Stimulated activated CD4-positive, alpha-beta T cell treated with anti-CD3 and anti-CD28 coated beads, Interleukin-15, amount 100 ng/mL, for 24 hours (primary cell): Measurements from ENCODE around the gene SQSTM1.

Source experiments
- DNase-seq: peaks from one replicate; pipeline ENCODE4 v3.0.0-alpha.2; 2020

The SQSTM1 gene

DNA sequence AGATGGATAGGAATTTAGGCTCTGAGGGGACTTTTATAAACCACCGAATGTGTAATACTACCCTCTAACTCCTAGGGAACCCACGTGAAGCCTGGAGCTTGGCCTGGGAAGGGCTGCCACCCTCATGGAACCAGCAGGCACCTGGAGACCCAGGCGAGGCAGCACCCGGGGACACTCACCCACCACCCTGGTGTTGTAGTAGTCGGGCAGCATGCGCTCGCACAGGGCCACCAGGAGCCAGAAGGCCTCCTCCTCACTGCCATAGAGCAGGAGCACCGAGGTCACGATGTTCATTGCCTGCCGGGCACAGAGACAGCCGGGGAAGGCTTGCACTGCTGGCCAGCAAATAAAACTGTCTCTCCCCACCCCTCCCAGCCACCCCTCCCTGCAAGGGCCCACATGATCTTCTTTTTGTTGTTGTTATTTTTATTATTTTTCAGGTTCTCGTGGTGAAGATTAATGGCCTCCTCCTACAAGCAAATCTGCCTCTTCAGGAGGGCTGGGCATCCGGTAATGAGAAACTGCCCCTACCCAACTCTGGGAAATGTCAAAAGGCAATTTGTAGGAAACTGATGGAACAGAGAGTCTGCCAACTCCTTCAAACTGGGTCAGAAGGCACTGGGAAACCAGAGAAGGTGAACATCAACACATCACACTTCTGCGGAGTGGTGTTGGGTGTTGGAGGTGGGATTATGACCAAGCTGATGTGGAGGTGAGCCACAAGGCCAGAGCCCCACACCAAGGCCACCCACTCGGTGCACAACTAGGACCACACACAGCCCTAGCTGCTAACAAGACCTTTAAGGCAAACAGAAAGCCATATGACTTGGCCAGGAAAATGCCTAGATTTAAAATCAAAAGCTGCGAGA is 55.3 kb downstream of the SQSTM1 start:
- DNase-seq = no peak

DNA sequence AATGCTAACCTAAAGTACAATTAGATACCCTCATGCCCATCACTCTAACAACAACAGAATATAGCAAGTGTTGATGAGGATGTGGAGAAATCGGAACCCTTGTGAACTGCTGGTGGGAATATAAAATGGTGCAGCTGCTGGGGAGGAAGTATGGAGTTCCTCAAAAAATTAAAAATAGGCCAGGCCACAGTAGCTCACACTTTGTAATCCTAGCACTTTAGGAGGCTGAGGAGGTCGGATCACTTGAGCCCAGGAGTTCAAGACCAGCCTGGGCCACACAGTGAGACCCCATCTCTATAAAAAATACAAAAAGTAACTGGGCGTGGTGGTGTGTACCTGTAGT is 55.9 kb downstream of the SQSTM1 start:
- no peak for DNase-seq

DNA sequence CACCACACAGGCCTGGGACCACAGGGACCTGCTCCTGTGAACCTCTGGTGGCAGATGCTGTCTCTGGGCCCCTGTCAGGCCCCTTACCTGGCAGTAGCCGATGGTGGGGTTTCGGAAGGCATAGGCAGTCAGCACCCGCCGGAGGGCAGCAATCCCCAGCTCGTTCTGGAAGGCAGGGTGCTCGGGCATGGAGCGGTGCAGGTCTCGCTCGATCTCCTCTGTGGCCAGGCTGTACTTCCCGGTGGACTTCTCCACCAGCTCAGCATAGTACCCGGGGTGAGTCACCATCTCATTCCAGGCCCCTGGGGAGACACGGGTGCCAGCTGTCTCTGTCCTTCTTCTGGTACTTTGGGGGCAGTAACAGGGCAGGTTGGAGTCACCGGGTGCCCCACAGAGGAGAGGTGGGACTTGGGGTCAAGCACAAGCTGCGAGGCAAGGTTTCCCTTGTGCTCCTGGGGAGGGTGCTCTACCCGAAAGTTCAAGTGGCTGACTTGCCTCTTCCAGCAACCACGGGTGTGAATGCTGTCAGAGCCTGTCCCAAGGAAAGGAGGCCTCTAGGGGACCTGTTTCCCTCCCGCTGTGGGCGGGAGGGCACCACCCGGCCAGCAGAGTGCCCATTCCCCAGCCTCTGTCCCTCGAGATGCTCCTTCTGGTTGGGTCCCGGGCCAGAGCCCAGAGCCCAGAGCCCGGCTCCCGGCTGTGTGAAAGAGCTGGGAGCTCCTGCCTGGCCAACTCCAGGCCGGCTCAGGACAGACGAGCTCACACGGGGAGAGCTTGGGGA is 57.7 kb downstream of the SQSTM1 start:
- DNase-seq = no peak

DNA sequence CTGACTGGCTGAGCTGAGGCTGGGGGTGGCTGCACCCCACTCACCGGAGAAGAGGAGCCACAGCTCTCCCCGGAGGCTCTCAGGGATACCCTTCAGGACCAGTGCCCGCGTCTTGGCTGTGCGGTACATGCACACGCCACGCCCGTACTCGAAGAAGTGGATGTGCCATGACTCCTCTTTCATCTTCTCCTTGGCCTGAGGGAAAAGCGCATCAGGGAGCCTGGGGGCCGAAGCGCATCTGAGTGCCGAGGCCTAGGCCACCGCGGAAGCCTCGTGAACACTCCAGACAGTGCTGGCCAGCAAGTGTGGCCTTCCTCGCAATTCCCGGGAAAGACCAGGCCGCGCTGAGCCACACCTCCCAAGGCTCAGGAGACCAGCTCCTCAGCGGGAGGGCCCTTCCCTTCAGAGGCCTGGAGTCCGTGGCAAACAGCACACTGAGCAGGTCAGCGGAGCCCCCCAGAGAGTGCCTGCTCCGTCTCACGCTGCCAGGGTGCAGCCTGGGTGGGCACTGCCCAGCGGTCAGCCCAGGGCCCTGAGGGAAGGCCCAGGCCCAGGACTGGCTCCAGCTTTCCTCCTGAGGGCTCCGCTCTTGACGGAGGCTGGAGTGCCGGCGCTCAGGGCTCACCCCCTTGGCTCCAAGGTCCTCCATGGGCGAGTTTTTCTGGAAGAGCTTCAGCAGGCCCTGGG is 58.4 kb downstream of the SQSTM1 start:
- DNase-seq = no peak

DNA sequence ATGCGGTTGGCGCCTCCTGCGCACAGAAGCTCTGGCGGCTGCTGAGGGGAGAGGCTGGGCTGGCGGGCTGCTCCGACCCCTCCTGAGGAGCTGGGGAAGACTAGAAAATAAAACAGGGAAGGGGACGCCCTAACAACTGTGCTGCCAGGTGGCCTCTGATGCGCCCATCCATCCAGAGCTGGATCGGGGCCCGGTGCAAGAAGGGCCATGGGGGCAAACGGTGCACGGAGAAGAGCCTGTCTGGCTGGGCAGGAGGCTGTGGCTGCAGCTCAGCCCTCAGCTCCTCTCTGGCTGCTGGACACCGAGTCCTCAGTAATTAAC is 58.9 kb downstream of the SQSTM1 start:
- DNase-seq = no peak

DNA sequence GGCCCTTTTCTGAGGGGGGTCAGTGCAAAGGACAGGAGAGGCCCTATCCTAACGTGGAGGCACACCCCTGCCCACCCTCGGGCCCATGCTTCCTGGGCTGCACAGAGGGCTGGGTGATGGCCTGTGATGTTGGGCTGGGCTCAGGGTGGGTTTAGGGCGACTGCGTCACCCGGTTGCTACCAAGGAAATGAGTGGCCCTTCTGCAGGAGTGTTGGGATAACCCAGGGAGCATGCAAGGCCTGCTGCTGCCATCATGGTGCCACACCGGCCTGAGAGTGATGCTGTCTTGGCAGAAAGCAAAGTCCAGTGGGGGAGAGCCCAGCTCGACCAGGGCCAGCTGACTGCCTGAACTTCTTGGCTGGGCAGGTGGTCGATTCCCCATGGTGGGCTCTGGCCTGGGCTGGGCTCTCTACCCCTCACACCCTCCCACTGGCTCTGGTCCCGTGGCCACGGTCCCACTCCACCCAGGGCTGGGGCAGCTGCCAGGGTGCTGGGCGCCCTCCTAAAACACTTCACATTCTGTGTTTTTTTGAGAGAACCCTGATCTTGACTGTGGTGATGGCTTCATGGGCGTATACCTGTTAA is 59.5 kb downstream of the SQSTM1 start:
- no peak for DNase-seq

DNA sequence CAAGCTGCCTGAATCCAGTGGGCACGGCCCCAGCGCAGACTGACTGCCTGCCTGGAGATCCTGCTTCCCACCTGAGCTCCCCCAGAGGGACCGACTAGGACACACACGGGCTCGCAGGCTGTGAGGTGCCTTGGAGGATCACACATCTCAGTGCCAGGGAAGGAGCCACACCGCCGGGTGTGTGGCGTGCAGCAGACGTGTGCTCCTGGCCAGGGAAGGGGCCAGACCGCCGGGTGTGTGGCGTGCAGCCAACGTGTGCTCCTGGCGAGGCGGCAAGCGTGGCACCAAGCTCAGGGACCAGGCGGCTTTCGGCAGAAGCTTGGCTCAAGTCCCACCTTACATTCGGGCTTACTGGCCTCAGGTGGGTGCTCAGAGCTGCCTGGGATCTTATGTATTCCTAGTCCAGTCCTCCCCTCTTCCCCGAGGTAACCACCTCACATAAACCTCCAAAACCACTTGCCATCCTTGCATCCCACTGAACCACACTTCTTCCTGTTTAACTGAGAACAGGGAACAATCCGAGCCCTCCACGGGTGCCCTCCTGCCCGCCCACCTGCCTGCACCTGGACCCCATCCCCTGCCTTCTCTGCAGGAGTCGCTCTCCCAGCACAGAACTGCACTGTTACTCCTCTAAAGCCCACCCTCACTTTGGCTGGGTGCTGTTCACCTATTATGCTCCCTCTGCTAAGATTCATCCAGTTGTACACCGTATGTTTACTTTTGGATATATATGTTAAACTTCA is 60.3 kb downstream of the SQSTM1 start:
- no peak for DNase-seq

DNA sequence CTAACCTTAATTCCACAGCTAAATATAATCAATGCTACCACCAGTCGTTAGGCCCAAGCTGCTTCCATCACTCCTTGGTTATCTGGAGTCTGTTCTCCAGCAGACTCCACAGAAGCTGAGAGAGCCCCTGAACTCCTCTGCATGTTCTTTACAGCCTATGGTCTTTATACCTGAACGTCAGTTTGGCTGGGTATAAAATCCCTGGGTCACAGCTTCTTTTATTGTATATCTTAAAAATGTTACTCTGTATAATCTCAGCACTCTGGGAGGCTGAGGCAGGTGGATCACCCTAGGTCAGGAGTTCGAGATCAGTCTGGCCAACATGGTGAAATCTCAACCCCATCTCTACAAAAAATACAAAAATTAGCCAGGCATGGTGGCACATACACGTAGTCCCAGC is 61.6 kb downstream of the SQSTM1 start:
- DNase-seq = no peak

DNA sequence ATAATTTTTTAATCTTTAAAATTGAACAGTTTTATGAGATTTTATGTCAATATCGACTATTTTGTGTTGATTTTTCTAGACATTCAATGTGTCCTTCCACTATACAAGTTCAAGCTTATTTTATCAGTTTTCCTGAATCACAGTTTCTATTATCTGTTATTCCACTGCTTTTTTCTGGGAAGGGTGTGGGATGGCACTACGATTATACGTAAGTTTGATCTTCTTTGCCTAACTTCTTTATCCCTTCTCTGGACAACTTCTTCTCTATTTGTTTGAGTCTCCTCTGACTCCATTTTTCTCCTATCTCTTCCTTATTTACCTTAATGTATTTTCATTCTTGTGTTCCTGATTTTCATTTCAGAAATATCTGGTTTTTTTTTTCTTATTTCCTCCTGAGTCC is 62.5 kb downstream of the SQSTM1 start:
- no peak for DNase-seq

DNA sequence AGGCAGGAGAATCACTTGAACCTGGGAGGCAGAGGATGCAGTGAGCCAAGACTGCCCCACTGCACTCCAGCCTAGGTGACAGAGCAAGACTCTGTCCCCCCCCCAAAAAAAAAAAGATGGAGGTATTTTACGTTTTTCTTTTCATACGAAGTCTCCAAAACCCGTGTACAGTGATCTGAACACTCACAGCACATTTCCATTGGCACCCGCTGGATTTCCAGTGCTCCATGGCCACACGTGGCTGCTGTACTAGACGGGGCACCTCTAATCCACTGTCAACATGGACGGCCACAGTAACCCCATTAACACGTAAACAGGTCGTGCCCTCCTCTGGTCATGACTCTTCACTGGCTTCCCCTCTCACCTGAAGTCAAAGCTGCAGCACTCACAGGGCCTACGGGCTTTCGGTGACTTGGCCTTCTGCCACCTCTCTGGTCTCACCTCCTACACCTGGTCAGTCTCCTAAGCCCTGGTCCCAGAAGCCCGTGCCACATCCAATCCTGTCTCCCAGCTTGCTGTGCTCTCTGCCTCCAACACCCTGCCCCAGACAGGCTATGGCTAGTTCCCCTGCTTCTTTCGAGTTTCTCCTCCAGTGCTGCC is 64.9 kb downstream of the SQSTM1 start:
- no peak for DNase-seq

DNA sequence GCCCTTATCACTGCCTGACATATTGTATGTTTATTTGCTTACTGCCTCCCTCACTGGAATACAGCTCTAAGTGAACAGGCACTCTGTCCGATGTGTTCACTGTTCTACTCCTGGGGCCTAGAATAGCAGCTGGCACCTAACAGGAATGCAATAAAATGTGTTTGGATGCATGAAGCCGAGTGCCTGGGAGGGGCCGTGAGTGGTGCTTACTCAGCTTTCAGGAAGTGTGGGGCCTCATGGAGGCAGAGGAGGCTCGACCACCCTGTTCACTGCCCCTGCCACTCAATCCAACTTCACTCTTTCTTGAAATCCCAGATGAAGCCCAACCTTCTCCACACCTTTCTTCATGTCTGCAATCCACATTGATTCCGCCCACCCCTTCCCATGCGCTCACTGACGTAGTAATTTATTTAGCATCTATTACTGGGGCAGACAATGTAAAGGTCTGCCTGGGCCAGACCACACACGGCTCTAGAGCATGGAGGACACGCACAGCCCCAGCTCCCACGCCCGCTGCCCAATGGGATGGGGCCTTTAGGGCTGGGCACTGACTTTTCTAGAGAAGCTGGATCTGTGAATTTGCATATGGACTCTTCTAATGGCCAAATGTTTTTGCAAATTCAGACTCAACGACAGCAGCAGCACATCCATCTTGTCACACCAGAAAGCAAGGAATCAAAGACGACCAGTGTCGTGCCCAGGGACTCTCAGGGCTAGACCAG is 65.6 kb downstream of the SQSTM1 start:
- no peak for DNase-seq

DNA sequence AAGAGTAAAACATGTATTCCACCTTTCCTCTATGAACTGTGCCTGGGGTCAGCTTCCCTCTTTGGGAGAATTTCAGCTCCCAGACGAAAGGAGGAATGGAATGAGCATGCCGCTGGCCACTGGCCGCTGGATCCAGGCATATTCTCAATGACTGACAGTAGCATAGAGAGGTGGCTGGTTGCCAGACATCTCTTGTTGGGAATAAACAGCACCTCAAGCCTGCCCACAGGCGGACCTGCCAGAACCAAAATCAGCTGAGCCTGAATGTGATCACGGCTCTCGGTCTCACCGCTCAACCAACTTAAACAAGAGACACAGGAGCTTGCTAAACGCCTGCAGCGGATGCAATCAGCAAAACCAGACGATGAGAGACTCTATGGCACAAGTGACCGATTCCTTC is 66.4 kb downstream of the SQSTM1 start:
- no peak for DNase-seq
